Fibroblast of skin of right biceps (primary cell): ENCODE results near the gene EDIL3.

Source experiments
- DNase-seq: peaks from one replicate; pipeline ENCODE4 v3.0.0-alpha.2; 2013

The EDIL3 gene

DNA sequence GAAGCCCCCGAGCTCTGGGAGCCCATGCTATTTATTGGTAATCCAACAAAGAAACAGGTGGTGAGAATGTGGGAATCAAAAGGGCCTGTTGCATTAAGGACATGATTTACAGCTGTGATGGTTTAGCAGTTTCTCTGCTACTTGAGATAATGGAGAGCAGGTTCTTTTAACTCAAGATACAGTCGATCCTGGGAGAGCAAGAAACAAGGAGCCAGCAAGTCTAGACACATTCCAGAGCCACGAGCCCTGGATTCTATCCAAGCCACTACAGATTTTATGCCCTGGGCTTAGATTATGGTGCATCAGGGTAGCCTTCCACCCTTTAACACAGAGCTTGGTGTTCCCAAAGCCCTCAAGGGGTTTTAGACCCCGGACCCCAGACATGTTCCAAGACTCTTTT is 87.0 kb downstream of the EDIL3 start:
- peak; percentile 55 for DNase-seq

DNA sequence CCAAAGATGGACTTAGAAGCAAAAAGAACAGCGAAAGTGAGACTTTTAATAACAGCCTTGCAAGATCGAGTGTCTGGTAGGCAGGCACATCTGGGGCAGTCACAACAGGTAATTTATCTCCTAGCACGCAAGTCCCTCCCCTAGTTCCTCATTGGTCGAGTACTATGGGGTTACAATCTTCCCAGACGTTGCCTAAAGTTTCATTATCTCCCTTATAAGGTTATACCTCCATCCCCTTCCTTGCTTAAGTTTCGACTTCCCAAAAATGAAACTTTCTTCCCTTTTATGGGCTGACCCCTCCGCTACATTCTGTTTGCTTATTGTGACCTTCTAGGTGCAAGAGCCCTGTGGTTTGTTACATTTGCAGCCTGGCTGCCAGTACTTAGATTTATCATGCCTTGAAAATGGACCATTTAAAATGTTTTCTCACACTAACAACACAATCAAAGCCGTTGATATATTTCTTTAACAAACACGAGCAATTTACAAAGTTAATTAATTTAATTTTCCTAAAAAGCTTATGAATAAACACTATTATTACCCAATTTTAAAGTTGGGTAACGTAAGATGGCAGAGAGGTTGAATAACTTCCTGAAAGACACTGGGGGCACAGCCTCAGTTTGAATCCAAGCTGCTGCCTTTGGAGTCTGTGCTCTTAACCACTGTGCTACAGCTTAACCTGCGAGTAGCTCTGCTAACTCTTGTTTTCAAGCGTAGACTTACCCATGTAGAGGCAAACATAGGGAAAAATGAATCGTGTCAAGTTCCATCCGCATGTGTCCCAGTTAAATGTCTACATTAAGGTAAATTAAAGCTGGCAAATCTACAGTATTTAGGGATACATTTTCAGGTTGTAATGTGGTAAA is 91.7 kb downstream of the EDIL3 start:
- no peak for DNase-seq

DNA sequence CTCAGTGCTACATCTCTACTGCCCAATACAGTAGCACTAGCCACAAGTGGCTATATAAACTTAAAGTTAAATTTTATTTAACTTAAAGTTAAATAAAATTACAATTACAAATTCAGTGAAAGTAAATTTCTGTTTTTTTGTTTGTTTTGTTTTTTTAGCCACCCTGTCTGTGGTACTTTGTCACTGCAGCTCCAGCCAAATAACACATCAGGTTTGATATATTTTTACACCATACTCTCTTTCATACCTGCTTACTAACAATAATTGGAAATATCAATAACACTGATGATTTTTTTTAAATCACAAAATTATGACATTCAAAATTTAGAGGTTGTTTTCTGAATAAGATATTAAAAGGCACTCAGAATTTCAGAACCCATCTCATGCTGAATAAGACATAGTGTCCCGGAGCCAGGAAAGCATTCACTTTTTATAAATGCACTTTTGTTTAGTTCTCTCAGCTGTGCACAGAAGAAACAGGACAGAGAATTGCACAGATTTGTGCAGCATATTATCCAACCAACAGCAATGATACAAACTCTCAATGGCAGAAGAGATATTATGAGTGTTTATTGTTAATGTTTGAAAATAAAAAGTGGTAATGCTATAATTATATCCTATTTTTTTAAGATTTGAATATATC is 92.6 kb downstream of the EDIL3 start:
- DNase-seq, result no peak

DNA sequence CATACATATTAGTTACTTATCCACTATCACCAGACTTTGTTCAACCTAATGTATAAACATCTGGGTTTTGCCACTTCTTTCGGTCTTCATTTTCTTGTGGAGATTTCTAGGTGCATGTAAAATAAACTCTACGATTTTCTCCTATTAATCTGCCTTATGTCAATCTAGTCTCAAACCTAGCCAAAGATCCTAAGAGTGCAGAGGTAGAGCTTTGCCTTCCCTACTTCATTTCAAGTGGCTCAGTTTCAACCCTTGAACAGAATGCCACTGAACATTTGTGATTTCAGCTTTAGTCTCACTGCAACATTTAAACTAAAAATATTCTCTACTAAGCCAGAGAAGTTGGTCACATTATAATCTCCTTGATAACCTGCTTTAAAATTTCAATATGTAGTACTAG is 94.0 kb downstream of the EDIL3 start:
- no peak for DNase-seq

DNA sequence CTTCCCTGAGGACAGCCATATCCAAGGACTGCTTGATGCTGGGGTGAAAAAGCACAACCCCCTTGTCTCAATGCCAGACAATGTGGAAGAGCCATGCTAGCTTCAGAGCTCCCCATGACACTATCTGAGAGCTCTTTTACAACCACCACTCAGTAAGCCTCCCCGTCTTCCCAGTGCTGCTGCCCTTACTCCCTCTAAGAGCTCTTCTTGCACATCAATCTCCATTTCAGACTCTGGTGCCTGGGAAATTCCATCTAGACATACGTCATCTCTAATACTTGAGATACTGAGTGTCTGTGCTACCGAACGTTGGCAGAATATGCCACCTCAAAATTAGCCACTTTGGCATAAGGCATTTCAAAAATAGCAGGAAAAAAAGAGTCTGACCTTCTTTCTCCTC is 94.5 kb downstream of the EDIL3 start:
- peak; percentile 47 for DNase-seq

DNA sequence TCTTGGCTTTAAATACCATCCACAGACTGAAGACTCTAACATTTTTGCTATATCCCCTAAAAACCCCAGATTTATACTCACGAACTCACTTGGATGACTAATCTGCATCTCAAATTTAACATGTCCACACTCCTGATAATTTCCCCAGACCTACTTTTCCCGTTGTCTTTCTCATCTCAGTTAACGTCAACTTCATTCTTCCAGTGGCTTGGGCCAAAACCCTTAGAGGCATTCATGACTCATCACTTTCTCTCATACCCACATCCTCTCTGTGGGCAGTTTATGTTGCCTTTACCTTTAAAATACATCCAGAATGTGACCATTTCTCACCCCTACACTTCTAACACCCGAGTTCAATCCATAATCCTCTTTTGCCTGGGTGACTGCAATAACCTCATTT is 96.7 kb downstream of the EDIL3 start:
- peak; percentile 93 for DNase-seq

DNA sequence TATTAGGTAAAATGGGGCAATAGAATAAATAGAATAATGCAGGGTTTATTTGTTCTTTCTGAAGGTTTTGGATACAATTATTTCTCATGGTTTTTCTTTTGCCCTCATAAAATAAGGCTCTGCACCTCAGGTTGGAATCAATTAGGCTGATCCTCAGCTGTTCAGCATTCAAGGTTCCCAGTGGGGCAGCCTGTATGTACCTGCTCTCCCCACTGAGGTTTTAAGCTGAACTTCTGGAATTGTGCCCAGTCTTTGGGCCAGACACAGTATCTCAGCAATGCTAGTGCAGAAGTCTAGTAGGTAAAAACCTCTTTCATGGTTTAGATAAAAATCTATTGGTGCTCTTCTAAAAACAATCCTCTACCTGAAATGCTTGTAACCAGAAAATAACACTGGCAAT is 98.0 kb downstream of the EDIL3 start:
- DNase-seq, result no peak

DNA sequence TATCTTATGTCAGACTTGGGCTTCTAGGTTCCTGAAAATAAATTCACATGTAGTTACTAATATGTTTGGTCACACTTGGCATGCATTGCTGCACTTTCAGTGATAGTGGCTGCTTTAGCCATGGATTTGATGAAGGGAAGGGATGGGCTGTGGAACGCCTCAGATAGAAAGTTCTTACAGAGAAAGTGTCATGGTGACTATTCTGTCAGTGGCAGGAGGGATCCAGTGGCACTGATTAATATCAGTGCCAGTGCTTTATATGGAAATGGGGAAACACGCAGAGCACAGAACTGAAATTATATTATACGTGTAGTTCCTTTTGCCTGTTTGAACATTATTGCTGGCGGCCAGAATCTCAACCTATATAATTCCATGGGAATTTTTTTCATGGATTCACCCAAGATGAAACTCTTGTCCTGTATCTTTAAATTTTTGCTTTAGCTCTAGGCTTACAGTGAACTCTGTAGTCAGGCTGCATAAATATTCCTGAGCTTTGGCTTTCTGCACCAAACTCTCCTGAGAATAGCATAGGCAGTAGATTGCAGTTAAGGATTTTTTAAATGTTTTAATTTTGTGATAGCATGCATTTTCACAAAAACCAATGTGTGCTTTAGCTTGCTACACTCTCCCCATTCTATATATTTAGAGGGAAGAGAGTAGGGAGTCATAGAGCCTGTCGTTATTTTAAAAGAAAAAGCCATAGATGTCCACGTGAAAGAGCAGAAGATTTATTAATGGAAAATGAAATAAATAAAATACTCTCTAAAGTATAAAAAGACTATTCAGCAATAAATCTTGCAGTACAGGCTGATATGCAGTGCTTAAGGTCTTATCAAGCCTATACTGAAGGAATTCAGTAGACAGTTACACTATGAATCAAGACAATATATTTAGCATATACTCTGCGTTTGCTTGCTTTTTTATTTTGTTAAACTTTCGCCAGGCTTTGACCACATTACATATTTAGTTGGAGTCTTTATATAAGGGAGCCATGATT is 98.7 kb downstream of the EDIL3 start:
- peak; percentile 20 for DNase-seq

DNA sequence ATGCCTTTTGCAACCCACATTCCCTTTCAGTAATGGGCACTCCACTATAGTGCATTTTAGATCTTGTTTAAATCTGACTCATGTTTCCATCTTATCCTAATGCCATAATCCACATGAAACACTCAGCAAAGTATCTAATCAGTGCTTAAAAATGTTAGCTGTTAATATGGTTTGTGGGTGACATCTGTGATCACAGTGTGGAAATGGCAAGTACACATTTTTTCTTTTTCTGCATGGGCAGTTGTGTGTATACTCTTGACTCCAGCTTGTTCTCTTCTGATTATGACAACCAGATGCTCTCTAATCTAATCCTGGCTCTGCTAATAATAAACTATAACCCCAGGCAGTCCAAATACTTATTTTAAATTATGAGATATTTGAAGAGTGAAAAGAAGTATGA is 103.3 kb downstream of the EDIL3 start:
- peak; percentile 14 for DNase-seq

DNA sequence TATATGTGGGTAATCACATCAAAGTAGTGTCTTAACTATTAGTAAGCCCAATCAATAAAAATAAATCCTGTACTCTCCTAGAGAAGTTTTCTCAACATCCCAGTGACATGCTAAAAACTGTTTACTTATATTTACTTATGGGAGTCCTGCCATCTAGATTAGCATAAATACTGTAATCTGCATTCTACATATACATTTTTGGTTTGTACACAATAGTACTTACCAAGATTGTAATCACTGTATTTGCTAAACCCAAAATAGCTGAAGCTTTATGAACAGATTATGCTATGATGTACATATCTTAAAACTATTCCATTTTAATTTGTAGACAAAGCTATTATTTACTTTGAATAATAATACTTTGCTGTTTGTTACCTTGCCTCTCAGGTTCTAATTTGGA is 105.4 kb downstream of the EDIL3 start:
- DNase-seq, result no peak

DNA sequence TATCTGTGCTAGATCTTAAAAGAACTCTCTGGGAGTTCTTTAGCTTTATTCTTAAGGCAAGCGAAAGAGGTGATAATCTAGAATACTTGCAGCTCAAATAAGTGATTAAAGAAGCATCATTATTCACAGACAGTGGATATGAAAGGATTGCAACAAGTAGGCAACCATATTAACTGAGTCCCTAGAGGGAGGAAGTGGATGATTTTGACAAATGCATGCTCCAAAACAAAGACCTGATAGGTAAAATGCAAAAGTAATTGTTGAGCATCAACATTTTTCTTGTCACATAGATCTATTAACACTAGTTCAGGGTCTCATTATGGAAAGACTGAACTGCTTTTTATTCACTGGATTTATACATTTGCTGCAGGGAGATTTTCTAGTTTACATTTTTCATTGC is 109.1 kb downstream of the EDIL3 start:
- no peak for DNase-seq

DNA sequence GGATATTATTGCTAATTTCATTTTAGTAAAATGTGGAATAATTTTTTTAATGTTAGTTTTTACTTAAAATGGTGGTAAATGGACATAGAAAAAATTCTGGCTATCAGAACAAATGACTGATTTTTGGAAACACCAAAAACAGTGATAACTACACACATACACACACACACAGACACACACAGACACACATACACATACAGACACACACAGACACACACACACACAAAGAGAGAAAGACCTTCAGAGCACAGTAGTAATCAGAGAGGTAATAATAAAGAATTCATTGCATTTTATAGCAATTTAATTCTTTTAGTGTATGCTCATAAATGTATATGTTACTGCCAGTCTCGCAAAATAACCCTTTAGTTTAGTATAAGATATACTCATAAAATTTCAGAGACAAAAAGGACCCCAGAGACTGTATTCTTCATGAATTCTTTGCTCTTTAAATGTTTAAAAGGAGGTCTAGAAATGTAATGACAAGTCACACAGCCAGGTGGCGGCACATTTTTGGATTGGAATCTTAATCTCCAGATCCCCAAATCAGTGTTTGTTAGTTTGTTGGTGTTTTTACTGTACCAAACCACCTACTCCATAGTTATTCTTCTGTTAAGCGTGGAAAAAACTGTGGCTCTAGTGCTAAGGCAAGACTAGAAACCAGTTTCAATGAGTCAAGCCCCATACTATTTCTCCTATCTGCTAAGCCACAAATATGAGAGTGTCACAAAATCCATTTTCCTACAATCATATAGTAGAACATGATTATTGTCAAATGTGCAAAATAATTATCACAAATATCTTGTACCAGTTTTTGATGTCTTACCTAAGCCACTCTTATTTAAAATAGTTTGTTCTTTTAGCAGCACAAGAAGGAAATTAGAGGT is 109.9 kb downstream of the EDIL3 start:
- DNase-seq, result peak; percentile 42

DNA sequence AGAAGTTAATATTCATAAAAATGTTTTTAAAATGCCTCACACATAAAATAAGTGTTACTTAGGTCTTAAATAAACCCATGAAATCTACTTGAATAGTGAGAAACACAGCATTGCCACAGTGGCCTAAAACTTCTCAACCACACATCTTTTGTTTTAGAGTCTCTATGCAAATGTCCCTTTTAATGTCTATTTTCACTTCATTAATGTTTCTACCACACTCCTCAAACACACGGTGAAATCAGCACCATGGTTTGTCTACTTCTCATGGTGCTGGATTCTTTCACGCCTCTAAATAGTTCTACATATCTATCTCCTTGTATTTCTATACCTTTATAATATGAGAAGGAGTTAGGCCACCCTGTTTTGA is 111.2 kb downstream of the EDIL3 start:
- no peak for DNase-seq

DNA sequence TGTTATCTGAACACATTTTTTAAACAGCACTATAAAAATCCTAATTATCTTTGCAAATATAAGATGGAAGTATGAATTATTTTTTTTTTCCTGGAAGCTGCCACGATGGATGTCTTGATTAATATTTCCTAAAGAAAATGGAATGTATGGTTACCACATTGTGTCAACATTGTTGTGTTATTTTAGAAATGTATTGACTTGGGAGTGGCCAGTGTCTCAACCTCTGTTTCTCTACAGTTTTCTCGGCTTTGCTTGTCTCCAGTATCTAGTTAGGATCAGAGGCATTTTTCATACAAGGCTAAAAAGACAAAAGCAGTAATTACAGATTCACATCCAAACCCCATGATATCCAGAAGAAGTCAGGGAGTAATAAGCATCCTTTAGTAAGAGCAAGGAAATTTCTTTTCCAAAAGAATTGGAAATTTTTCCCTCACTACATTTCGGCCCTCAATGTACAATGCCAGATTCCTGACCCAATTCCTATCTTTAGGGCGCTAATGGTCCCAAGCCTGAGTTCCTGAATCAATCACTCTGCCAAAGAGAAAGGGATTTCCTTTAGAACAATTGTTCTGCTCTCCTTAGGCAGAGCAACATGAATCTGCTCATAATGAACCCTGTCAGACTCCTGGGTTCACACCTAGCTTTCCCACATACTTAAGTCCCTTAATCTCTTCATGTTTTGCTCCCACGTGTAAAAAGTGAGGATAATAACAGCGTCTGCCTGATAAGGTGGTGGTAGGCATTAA is 111.7 kb downstream of the EDIL3 start:
- peak; percentile 19 for DNase-seq

DNA sequence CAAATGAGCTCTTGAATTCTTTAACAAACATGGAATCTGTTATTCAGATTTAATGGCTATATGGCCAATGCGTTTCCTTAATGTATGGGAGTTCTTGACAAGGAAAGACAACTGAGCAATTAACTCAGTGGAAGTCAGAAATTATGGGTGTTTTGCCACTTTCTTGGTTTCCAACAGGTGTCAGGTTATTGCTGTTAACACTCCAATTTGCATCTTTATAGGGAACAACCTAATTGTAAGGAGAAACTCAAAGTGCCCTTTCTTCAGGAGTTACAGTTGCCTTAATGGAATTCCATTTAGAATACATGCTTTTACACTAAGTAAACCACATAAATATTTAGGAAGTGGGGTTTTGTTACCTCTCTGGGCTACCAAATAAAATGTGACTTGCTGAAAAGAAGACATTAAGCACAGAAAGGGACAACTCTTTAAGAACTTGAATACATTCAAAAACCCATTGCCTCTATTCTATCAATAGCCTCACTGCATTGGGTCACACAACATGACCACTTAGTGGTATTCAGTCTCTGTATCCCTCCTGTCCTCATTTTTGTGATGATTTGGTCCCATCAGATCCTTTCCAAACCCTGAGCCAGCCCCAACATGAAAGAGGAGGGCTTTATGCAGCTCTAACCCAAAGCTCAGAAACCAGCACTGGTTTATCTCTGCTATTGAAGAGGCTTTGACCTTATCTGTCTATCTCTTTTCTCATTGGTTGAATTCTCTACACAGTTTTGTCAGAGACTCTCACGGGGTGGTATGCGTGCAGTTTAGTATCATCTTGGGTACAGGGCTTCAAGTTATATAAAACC is 118.7 kb downstream of the EDIL3 start:
- no peak for DNase-seq

DNA sequence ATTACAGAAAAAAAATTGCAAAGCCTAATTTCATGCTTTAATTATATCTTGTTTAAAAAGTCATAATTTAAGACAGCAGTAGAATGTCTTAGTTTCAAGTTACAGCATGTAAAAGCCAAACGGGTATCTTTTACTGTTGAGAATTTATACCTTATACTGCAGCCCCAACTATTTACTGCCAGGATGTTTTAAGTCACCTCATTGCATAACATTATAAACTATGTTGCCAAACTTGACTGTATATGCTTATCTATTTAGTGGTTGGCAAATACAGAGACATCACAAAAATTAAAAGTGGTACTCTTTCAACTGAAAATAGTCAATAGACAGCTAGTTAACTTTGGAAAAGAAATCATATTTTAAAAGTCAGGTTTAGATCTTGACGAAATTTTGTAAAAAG is 119.5 kb downstream of the EDIL3 start:
- no peak for DNase-seq

DNA sequence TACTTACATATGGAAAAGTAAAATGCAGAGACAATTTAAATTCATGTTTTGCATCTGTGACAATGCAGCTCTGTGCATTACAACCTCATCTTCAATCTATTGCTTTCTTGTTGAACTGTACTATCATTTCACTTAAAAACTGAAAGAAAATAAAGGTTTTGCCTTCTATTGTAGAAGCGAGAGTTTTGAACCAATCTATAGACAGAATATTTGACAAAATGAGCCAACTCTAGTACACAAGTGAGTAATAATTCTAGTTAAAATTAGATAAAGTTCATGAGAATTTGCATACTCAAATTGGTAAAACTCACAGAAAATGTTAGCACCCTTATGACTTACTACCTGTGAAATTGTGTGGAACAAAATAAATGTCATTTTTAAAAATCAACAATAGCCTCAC is 123.7 kb downstream of the EDIL3 start:
- DNase-seq, result no peak

DNA sequence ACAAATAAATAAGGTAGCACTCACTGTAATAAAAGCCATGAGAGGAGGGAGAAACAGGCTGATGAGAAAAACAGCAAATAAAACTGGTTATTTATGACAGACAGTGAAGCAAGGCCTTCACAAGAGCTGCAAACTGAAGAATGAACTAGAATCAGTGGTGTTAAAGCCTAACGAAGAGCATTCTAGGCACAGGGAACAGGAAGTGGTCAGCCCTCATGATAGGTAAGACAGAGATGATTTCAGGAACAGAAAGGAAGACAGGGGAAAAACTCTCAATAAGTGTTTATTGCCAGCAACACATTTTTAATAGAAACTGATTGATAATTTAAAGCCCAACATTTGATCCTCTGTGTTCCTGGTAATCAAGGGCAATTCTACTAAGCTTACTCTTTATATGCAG is 124.5 kb downstream of the EDIL3 start:
- no peak for DNase-seq

DNA sequence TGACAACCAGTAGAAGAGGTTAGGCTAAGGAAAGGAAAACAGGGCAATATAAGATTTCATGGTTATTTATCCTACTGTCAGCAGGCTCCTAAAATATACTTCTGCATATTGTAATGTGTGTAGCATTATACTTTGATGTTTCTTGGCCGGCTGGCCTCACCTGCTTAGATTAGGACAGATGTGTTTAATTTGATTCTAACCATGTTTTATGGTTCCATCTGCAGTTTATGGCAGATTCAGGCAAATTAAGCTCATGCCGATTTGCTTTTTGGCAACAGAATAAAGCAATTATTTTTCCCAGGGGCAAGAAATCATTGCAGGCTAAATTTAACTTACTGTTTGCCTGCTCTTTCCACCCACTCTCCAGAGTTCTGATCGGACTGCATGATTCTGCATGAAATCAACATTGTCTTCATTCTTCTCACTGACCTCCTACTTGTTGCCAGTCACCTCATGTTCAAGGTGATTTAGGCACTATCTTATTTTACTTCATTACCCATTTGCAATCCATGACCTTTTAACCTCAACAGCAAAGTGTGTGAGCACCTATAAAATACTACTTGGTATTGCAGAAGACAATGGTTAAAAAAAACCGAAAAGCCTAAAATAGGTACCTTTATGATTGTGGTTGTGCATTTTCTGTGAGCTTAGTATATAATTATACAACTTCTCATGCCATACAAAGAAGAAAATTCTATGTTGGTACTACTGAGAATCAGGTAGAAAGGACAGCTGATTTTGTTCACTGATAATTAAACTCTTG is 125.2 kb downstream of the EDIL3 start:
- no peak for DNase-seq

DNA sequence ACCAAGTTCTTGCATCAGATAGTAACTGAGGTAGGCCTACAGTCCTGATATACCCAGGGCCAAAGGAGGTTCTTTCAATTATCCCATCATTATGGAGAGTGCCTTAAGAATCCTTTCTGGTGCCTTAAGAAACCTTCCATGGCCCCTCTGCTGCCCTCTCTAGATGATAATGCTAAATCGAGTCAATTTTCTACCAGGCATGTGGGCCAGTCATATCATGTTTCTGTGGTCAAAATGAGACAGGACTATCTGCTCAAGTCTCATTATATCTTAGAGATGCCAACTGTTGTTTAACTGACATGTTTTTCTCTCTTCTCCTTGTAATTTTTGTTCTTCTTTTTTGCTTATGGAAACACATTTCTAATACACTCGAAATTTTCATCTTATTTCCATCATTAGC is 127.6 kb downstream of the EDIL3 start:
- DNase-seq, result no peak
